Left ventricle myocardium inferior (tissue), 1 donor: ENCODE measurements around the gene MAEA. TPM values are rescaled to one million over a fixed set of nuclear protein-coding genes. Genes with fewer than 3 reads are reported as not detected.

Experiments used
- DNase-seq: peaks from one replicate; pipeline ENCODE4 v3.0.0-alpha.2; 2020
- H3K27ac ChIP-seq: fragments of 200-600 bp; replicated peaks from 2 replicates; pipeline ENCODE4 v1.8.0; 2021
- H3K27me3 ChIP-seq: fragments of 200-600 bp; 2 replicates; pipeline ENCODE4 v1.8.0; 2021; ENCODE audit warnings: low read depth
- H3K36me3 ChIP-seq: fragments of 200-600 bp; 2 replicates; pipeline ENCODE4 v1.8.0; 2021
- H3K4me1 ChIP-seq: fragments of 200-600 bp; 2 replicates; pipeline ENCODE4 v1.8.0; 2021
- H3K4me3 ChIP-seq: fragments of 200-600 bp; 2 replicates; pipeline ENCODE4 v1.8.0; 2021; ENCODE audit warnings: mild to moderate bottlenecking, moderate library complexity
- H3K9me3 ChIP-seq: fragments of 200-600 bp; replicated peaks from 2 replicates; pipeline ENCODE4 v1.8.0; 2021
- intact Hi-C: fragments of 100-400 bp; cut with micrococcal nuclease; formaldehyde crosslinking; loops from one replicate; pipeline ENCODE4 v1.11.0; 2022
- total RNA-seq: library from RNA; stranded (reverse); fragmentation: NEBNext Ultra II Directional; extraction: Animal tissue kit (Norgen Biotek cat#: 25700); gene quantifications from one replicate; pipeline ENCODE4 v1.2.1, GENCODE V29; 2021
- TF ChIP-seq, protein P1 (sequence below): fragments of 200-600 bp; IDR thresholded peaks from 2 replicates; pipeline ENCODE4 v1.8.0; 2021; ENCODE audit warnings: antibody characterized with exemption, mild to moderate bottlenecking, borderline replicate concordance
- donor health status: DM: no; HTN: yes; CAD: no; lungs with severe emphysema.

MAEA gene
- total RNA-seq, 1 donor from 2014 or later, result 49.5 TPM

DNA sequence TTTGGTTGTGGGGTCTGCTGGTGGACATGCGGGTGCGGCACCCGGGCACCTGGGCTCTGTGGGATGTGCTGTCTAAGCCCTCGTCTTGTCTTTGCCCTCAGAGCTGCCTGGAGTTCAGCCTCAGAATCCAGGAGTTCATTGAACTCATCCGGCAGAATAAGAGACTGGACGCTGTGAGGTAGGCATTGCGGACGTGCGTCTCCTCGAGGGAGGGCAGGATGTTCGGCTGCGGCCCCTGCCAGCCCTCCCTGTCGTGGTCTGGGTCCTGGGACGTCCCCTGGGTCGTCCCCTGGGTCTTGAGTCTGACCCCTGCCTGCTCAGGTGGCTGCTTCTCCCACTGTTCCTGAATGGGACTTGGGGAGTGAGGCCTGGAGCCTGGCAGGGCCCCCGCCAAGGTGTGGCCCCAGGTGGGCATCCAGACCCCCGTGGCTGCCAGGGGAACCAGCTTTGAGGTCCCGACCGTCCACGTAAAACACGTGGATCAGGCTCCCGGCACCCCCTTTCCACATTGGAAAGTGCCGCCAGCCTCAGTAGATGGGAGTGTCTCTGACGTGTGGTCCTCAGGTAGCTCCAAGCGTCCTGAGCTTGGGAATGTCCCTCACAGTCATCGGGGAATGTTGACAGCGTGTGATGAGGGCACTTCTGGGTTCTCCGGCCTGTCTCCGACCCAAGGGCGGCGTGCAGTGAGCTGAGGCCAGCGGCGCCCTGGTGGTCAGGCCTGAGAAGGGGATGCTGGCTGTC lies 38.0 kb downstream of the MAEA start:
- no peak for DNase-seq
- intact Hi-C loops, result no loop called here

DNA sequence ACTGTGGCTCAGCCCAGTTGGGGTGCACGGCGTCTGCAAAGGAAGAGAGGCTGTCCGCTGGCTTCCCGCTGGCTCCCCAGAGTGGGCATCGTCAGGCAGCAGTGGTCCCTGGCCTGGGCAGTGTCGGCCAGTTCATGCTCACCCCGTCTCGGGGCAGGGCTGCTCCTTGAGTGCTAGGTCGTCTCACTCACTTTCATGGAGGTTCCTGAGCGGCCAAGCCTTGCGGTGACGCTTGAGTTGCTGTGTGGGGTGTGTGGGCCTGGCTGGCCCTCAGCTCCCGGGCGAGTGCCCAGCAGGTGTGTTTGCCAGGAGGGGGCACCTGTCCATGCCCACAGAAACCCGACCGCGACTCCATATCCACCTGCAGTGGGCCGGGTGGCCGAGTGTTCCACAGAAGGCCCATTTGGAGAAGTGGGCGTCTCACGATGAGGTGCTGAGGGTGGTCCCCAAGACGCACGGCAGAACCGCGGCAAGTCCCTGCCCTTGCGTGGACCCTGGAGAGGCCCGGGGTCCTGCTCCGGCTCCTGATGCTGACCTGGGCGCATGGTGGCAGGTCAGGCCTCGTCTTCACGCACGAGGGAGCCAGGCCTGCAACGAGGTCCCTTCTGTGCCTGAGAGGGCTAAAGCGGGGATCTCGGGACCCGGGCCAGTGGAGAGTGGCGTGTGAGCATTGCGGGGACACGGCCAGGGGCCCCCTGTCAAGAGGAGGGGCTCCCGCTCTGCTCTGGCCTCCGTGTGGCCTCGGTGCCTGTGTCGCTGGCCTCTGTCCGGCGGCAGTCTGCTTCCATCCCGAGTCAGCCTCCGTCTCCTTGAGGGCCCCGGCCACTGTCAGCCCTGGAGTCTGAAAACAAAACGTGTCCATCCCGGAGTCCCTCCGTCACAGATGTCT lies 38.8 kb downstream of the MAEA start:
- TF ChIP-seq, protein P1, sequence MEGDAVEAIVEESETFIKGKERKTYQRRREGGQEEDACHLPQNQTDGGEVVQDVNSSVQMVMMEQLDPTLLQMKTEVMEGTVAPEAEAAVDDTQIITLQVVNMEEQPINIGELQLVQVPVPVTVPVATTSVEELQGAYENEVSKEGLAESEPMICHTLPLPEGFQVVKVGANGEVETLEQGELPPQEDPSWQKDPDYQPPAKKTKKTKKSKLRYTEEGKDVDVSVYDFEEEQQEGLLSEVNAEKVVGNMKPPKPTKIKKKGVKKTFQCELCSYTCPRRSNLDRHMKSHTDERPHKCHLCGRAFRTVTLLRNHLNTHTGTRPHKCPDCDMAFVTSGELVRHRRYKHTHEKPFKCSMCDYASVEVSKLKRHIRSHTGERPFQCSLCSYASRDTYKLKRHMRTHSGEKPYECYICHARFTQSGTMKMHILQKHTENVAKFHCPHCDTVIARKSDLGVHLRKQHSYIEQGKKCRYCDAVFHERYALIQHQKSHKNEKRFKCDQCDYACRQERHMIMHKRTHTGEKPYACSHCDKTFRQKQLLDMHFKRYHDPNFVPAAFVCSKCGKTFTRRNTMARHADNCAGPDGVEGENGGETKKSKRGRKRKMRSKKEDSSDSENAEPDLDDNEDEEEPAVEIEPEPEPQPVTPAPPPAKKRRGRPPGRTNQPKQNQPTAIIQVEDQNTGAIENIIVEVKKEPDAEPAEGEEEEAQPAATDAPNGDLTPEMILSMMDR, result no peak
- intact Hi-C loops, result no loop called here
- Histone ChIP-seq H3K9me3 (no peaks in the 10 kb centered on the region), H3K27me3 (no peaks in the 10 kb centered on the region), H3K36me3 (peaks cover 75% of the 10 kb centered on the region), H3K4me1 (peaks cover 10% of the 10 kb centered on the region), H3K4me3 (no peak overlapping the region), H3K27ac (no peak overlapping the region)
- no peak for DNase-seq

More for the DNA sequence above, 38.0 kb downstream of the MAEA start:
- peaks cover 73% of the 10 kb centered on the region for H3K36me3 ChIP-seq
- TF ChIP-seq, protein P1, result no peak
- H3K27ac ChIP-seq, result no peak overlapping the region
- H3K4me1 ChIP-seq, result peaks cover 14% of the 10 kb centered on the region
- H3K4me3 ChIP-seq, result no peak overlapping the region
- no peaks in the 10 kb centered on the region for H3K9me3 ChIP-seq
- no peaks in the 10 kb centered on the region for H3K27me3 ChIP-seq

DNA sequence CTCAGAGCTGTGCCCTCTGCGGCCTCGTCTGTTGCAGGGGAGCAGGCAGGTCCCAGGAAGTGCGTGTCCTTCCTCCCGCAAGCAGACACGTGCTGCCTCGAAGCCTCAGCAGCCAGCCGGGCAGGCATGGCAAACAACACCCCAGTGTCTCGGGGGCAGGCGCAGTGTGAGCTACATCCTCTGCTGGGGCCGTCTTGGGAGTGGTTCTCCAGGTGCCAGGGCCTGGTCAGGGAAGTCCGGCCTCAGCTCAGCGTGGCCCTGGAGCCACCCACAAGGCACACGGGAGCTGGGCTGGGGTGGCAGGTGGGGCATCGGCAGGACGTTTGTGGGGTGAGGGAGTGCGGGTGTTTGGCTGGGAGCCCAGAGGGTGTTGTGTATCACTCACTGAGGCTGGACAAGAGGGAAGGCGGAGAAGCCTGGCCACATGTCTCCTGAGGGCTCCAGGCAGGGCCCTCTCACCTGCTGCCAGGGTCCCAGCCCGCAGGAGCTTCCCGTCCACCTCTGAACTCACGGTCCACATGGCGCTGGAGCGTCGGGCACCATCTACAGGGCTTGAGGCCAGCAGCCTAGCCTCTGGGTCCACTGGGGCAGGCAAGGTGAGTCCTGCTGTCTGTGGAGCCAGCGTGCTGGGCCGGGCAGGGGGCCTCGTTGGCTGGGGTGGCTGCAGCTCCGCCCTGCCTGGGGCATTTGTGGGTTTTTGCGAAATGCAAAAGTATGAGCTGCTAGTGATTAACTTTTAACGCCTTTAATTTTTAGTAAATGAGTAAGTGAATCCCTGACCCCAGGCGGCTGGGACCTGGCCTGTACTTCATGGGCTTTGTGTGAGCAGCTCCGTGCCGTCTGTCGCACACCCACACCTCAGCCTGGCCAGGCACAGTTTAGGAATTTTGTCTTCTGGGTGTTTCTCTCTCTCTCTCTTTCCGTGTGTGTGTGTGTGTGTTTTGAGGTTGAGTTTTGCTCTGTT lies 40.0 kb downstream of the MAEA start:
- H3K4me1 ChIP-seq, result peaks cover 8% of the 10 kb centered on the region
- intact Hi-C loops, result no loop called here
- no peaks in the 10 kb centered on the region for H3K9me3 ChIP-seq
- H3K27ac ChIP-seq, result no peak overlapping the region
- no peak overlapping the region for H3K4me3 ChIP-seq
- TF ChIP-seq, protein P1, result no peak
- H3K36me3 ChIP-seq, result peaks cover 78% of the 10 kb centered on the region
- H3K27me3 ChIP-seq, result no peaks in the 10 kb centered on the region
- DNase-seq, result no peak

DNA sequence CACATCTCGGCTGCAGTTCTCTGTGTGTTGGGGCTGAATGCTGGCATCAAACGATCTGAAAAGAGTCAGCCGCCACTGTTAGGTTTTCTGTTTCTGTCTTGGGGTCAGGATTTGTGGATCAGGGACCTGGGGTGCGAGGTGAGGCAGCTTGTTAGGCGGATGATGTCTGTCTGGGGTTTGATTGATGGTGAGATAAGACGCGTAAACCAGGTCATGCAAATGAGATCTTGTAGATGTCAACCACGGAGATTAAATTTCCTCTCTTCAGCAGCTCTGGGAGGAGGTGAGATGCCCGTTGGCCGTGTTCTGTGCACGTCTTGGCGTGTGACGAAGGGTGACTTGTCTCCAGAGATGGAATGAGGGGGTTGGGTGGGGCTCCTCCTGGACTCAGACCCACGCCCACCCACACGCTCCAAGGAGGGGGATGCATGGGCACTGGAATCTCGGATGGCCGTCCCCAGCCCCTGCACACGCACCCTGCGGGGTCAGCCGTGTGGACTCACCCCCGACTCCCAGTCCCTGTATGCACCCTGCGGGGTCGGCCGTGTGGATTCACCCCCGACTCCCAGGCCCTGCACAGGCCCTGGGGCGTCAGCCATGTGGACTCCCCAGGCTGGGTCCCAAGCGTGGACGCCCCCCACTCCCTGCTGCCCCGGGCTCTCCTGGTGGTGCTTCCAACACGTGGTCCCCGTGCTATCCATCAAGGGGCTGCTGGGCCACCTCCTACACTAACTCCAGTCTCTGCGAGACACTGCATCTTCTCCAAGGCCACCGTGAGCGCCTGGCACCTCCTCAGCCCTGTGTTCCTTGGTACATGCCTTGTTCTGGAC lies 41.3 kb downstream of the MAEA start:
- Histone ChIP-seq H3K27me3 (no peaks in the 10 kb centered on the region), H3K9me3 (no peaks in the 10 kb centered on the region), H3K4me3 (no peak overlapping the region), H3K36me3 (peaks cover 70% of the 10 kb centered on the region), H3K27ac (no peak overlapping the region), H3K4me1 (peaks cover 8% of the 10 kb centered on the region)
- intact Hi-C loops, result no loop called here
- DNase-seq, result no peak
- TF ChIP-seq, protein P1, result no peak
